Osteoblast (primary cell): ENCODE measurements around the gene ATXN8OS. TPM values are rescaled to one million over a fixed set of nuclear protein-coding genes. Genes with fewer than 3 reads are reported as not detected.

Experiments
- DNase-seq: peaks from one replicate; pipeline ENCODE4 v3.0.0; 2011; ENCODE audit warnings: low spot score, mixed read lengths; ENCODE audit not compliant: insufficient read length; ENCODE audit errors: missing footprints
- H2AFZ ChIP-seq: 2 replicates; pipeline ENCODE4 v1.6.0; 2011; ENCODE audit warnings: mild to moderate bottlenecking, low read length
- H3K27ac ChIP-seq: 2 replicates; pipeline ENCODE4 v1.5.1; 2011; ENCODE audit warnings: mild to moderate bottlenecking, low read depth, low read length, moderate library complexity
- H3K27me3 ChIP-seq: 2 replicates; pipeline ENCODE4 v1.6.0; 2012; ENCODE audit warnings: mild to moderate bottlenecking, control low read depth, inconsistent platforms, low read length, moderate library complexity; ENCODE audit not compliant: insufficient read depth
- H3K36me3 ChIP-seq: 2 replicates; pipeline ENCODE4 v1.5.1; 2011; ENCODE audit warnings: mild to moderate bottlenecking, low read length, control low read depth, moderate library complexity; ENCODE audit not compliant: insufficient read depth
- H3K4me1 ChIP-seq: 2 replicates; pipeline ENCODE4 v1.5.1; 2011; ENCODE audit warnings: mild to moderate bottlenecking, low read length, control low read depth, moderate library complexity; ENCODE audit not compliant: insufficient read depth
- H3K4me2 ChIP-seq: 2 replicates; pipeline ENCODE4 v1.6.0; 2011; ENCODE audit warnings: mild to moderate bottlenecking, low read length; ENCODE audit not compliant: insufficient read depth
- H3K4me3 ChIP-seq: fragments of 200-600 bp; sonication (generic); 3 replicates; pipeline ENCODE4 v1.5.1; 2012; ENCODE audit warnings: mild to moderate bottlenecking, low read length, inconsistent platforms; ENCODE audit not compliant: insufficient read depth
- H3K79me2 ChIP-seq: 2 replicates; pipeline ENCODE4 v1.6.0; 2012; ENCODE audit warnings: mild to moderate bottlenecking, low read length, control low read depth, inconsistent platforms; ENCODE audit not compliant: insufficient read depth
- H3K9me3 ChIP-seq: 2 replicates; pipeline ENCODE4 v1.5.1; 2011; ENCODE audit warnings: low read depth, low read length, control low read depth
- H4K20me1 ChIP-seq: 2 replicates; pipeline ENCODE4 v1.6.0; 2012; ENCODE audit warnings: mild to moderate bottlenecking, low read length, control low read depth; ENCODE audit not compliant: insufficient read depth
- total RNA-seq: library from RNA; depleted of rRNA; stranded (reverse); fragments of >200 nt; gene quantifications from 2 replicates; pipeline ENCODE4 v1.2.3, GENCODE V29; 2012
- TF ChIP-seq, protein P1 (sequence below): IDR thresholded peaks from 2 replicates; pipeline ENCODE4 v1.5.1; 2011; ENCODE audit warnings: mild to moderate bottlenecking, low read depth, low read length, moderate library complexity; ENCODE audit errors: extremely low read depth

Gene ATXN8OS
- total RNA-seq, 1 donor, result not detected

DNA sequence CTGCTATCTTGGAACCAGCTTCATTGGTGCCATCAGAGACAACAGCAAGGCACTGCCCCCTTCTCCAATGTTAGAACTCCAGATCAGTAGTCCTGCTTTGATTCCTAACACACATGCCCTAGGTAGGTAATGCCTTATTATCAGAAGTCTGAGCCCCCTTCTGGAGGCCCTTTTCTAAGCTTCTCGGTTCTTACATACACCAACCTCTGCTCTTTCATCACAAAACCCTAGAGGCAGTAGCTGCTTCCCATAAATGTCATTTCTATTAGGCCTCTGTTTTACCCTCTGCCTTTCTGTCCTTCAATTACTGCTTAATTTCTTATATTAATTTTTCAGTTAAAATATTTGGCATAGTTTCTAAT is 66.0 kb downstream of the ATXN8OS start:
- no peaks in the 10 kb centered on the region for H3K9me3 ChIP-seq
- TF ChIP-seq, protein P1, sequence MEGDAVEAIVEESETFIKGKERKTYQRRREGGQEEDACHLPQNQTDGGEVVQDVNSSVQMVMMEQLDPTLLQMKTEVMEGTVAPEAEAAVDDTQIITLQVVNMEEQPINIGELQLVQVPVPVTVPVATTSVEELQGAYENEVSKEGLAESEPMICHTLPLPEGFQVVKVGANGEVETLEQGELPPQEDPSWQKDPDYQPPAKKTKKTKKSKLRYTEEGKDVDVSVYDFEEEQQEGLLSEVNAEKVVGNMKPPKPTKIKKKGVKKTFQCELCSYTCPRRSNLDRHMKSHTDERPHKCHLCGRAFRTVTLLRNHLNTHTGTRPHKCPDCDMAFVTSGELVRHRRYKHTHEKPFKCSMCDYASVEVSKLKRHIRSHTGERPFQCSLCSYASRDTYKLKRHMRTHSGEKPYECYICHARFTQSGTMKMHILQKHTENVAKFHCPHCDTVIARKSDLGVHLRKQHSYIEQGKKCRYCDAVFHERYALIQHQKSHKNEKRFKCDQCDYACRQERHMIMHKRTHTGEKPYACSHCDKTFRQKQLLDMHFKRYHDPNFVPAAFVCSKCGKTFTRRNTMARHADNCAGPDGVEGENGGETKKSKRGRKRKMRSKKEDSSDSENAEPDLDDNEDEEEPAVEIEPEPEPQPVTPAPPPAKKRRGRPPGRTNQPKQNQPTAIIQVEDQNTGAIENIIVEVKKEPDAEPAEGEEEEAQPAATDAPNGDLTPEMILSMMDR, result no peak
- H3K79me2 ChIP-seq, result no peaks in the 10 kb centered on the region
- no peak overlapping the region for H3K4me3 ChIP-seq
- no peaks in the 10 kb centered on the region for H3K36me3 ChIP-seq
- no peaks in the 10 kb centered on the region for H3K4me1 ChIP-seq
- H3K27me3 ChIP-seq, result no peaks in the 10 kb centered on the region
- no peak overlapping the region for H3K27ac ChIP-seq
- no peak overlapping the region for H3K4me2 ChIP-seq
- H4K20me1 ChIP-seq, result no peaks in the 10 kb centered on the region
- no peak for DNase-seq
- H2AFZ ChIP-seq, result no peak overlapping the region

DNA sequence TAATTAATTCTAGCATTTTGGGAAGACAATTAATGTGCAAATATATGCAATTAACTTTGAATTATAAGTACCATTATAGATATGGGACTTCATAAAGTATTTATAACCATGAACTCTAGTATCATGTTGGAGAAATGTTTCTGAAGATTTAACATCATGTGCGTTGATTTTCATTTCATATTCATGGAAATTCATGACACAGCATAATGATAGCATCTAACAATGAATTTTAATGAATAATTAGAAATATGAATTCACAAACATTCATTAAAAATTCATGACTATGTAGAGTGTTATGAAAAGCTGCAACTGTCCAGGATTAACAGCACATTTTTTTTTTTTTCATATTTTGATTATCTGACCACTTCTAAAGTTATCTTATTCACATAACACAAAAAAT is 70.7 kb downstream of the ATXN8OS start:
- no peak overlapping the region for H3K4me3 ChIP-seq
- no peaks in the 10 kb centered on the region for H3K79me2 ChIP-seq
- H3K4me1 ChIP-seq, result no peaks in the 10 kb centered on the region
- no peaks in the 10 kb centered on the region for H4K20me1 ChIP-seq
- H3K27ac ChIP-seq, result no peak overlapping the region
- no peaks in the 10 kb centered on the region for H3K27me3 ChIP-seq
- H3K9me3 ChIP-seq, result no peaks in the 10 kb centered on the region
- no peaks in the 10 kb centered on the region for H3K36me3 ChIP-seq
- no peak overlapping the region for H3K4me2 ChIP-seq
- TF ChIP-seq, protein P1, result no peak
- no peak for DNase-seq
- H2AFZ ChIP-seq, result no peak overlapping the region

Other genes with a start within 250 kb of the ATXN8OS start
- gene KLHL1, start 626 bp downstream of the ATXN8OS start, total RNA-seq, result not detected in 2 replicates